BE2C (cell line): ENCODE measurements around the gene XYLT1.
A peak's percentile ranks its signal among the peaks of the same experiment; 100 is the strongest.

ENCODE experiments used
- DNase-seq: peaks from one replicate; pipeline ENCODE4 v3.0.0-alpha.2; 2020
- H3K27me3 ChIP-seq: fragments of 250-450 bp; sonication (Bioruptor Pico); 2 replicates; pipeline ENCODE4 v1.5.1; 2020; ENCODE audit warnings: mild to moderate bottlenecking
- H3K36me3 ChIP-seq: fragments of 250-450 bp; sonication (Bioruptor Pico); 2 replicates; pipeline ENCODE4 v1.5.1; 2020; ENCODE audit warnings: mild to moderate bottlenecking
- H3K4me1 ChIP-seq: fragments of 250-450 bp; sonication (Bioruptor Pico); 2 replicates; pipeline ENCODE4 v1.5.1; 2020
- H3K4me3 ChIP-seq: 2 replicates; pipeline ENCODE4 v1.5.1; 2011; ENCODE audit warnings: low read depth, low read length
- H3K9me3 ChIP-seq: fragments of 250-450 bp; sonication (Bioruptor Pico); 2 replicates; pipeline ENCODE4 v1.5.1; 2020
- TF ChIP-seq, protein P1 (sequence below): IDR thresholded peaks from 2 replicates; pipeline ENCODE4 v1.5.1; 2012; ENCODE audit warnings: mild to moderate bottlenecking, low read depth, low read length

Gene XYLT1

DNA sequence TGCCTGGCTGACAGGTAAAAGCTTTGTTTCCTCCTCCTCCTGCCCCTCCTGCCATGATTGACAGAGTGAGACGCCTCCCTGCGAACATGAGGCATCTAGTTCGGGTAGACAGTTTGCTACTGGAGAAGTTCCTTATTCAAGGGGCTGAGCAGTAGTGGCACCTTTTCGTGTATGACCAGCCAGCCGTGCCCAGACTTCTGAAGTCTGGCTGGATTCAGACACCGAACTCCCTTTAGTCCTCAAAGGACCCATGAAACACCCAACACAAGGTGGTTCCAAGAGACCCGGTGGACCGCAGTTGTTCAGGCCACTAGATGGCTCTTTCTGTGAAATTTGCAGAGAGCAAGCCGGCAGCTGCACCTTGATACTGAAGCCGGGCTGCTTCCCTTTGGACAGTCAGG, 192.8 kb downstream of the XYLT1 start:
- DNase-seq, result peak; percentile 46
- no peaks in the 10 kb centered on the region for H3K4me1 ChIP-seq
- no peak overlapping the region for H3K4me3 ChIP-seq
- TF ChIP-seq, protein P1, sequence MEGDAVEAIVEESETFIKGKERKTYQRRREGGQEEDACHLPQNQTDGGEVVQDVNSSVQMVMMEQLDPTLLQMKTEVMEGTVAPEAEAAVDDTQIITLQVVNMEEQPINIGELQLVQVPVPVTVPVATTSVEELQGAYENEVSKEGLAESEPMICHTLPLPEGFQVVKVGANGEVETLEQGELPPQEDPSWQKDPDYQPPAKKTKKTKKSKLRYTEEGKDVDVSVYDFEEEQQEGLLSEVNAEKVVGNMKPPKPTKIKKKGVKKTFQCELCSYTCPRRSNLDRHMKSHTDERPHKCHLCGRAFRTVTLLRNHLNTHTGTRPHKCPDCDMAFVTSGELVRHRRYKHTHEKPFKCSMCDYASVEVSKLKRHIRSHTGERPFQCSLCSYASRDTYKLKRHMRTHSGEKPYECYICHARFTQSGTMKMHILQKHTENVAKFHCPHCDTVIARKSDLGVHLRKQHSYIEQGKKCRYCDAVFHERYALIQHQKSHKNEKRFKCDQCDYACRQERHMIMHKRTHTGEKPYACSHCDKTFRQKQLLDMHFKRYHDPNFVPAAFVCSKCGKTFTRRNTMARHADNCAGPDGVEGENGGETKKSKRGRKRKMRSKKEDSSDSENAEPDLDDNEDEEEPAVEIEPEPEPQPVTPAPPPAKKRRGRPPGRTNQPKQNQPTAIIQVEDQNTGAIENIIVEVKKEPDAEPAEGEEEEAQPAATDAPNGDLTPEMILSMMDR, result peak; percentile 72
- H3K36me3 ChIP-seq, result no peaks in the 10 kb centered on the region
- H3K27me3 ChIP-seq, result no peaks in the 10 kb centered on the region
- H3K9me3 ChIP-seq, result no peaks in the 10 kb centered on the region

GRCh38 chr16:17276610-17277009, 194.2 kb downstream of the XYLT1 start:
- no peaks in the 10 kb centered on the region for H3K9me3 ChIP-seq
- no peak overlapping the region for H3K4me3 ChIP-seq
- H3K36me3 ChIP-seq, result no peaks in the 10 kb centered on the region
- no peaks in the 10 kb centered on the region for H3K27me3 ChIP-seq
- peaks cover 1% of the 10 kb centered on the region; the same call in 1 of the 2 replicates for H3K4me1 ChIP-seq
- TF ChIP-seq, protein P1, result no peak
- no peak for DNase-seq

DNA sequence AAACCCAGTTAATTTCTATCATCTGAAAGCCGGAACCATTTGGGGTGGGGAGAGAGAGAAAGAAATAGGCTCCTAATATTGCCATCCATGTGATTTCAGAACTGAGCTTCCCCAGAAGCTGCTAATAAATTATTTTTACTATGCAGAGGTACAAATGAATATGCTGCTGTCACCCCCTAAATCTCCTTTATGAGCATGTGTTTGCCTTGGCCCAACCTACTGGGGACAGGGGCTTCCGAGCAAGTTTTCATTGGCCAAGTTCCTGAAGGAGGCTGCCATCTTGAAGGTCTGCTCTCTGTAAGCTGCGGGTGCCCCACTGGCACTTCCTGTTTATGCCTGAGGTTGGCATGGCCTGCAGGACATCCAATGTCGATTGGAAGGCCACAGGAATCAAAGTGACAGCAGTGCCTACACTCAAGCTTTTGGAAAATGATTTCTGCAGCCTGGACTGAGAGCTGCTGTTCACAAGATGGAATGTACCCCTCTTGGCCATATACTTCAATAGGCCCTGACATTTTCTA, 194.7 kb downstream of the XYLT1 start:
- Histone ChIP-seq H3K27me3 (no peaks in the 10 kb centered on the region), H3K4me3 (no peak overlapping the region), H3K9me3 (no peaks in the 10 kb centered on the region), H3K36me3 (no peaks in the 10 kb centered on the region), H3K4me1 (peaks cover 3% of the 10 kb centered on the region; the same call in 1 of the 2 replicates)
- TF ChIP-seq, protein P1, result no peak
- DNase-seq, result no peak

DNA sequence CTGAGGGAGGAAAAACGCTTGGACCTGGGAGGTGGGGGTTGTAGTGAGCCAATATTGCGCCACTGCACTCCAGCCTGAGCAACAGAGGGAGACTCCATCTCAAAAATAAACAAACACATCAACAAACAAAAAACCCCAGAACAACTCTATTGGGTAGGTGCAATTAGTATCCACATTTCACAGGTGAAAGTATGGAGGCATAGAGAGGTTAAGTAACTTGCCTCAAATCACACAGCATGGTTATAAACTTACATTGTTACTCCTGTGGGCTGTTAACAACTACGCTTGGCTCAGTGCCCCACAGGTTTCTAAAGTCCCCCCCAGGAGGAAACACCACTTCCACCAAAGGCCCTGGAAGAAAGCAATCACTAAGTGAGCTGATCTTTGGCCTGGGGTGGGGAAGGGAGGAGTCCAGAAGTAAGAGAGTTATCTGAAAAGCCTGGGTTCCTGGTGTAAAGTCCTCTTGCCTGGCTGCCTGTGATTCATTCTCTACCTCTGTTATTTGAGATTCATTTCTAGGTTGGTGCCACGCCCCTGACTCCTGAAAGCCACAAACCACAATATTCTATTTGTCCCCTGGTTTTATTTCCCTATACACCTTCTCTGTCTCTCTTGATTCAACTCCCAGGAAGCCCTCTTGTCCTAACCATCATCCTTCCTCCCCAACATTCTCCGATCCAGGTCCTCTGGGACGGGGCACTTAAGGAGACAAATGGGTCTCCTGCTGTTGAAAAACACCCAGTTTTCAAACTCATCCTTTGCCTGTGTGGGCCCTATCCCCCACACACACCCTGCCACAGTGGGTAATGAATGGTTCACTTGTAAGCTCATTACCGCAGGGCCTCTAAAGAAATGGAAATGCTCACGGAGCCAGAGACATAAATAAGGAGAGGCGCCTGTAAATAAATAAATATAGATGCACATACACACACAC, 195.4 kb downstream of the XYLT1 start:
- TF ChIP-seq, protein P1, result no peak
- H3K4me1 ChIP-seq, result peaks cover 3% of the 10 kb centered on the region; the same call in 1 of the 2 replicates
- no peaks in the 10 kb centered on the region for H3K9me3 ChIP-seq
- no peak for DNase-seq
- H3K27me3 ChIP-seq, result no peaks in the 10 kb centered on the region
- H3K4me3 ChIP-seq, result no peak overlapping the region
- H3K36me3 ChIP-seq, result no peaks in the 10 kb centered on the region

DNA sequence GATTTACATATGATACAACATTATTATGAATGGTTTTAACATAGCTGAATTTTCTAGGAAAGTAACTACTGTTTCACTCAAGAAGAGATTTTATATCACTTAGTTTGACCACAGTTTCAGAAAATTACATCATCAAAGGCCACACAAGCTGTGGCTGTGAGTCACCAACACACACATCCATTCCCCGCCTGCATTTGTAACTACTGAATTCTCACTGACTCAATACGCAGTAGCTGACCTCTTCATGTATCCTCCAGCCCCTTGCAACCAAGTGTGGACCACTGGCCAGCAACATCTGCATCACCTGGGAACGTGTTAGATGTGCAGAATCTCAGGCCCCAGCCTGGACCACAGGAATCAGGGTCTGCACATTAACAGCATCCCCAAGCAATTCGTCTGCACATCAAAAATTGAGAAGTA, 197.6 kb downstream of the XYLT1 start:
- Histone ChIP-seq H3K4me1 (peaks cover 3% of the 10 kb centered on the region; the same call in 1 of the 2 replicates), H3K36me3 (no peaks in the 10 kb centered on the region), H3K27me3 (no peaks in the 10 kb centered on the region), H3K4me3 (no peak overlapping the region), H3K9me3 (no peaks in the 10 kb centered on the region)
- no peak for DNase-seq
- TF ChIP-seq, protein P1, result no peak

- H3K9me3 ChIP-seq, result no peaks in the 10 kb centered on the region
- DNase-seq, result no peak
- peaks cover 3% of the 10 kb centered on the region; the same call in 1 of the 2 replicates for H3K4me1 ChIP-seq
- H3K4me3 ChIP-seq, result no peak overlapping the region
- TF ChIP-seq, protein P1, result no peak
- H3K27me3 ChIP-seq, result no peaks in the 10 kb centered on the region
- H3K36me3 ChIP-seq, result no peaks in the 10 kb centered on the region
These were observed 198.0 kb downstream of the XYLT1 start for GRCh38 chr16:17272716-17273115.
